IPS DF 6.9 (cell line): ENCODE measurements around the gene DCST2.
"Not testable (repeated sequence)": the region's sequence is repeated elsewhere in the genome, so short reads cannot be mapped to it uniquely, and the experiment has no call there.

ENCODE experiments used
- DNase-seq: peaks from one replicate; pipeline ENCODE4 v3.0.0-alpha.2; 2013; ENCODE audit warnings: low read depth, low spot score
- H3K27ac ChIP-seq: one replicate; pipeline ENCODE4 v1.5.1; 2013; ENCODE audit warnings: low read length, control low read depth
- H3K27me3 ChIP-seq: 2 replicates; pipeline ENCODE4 v1.6.1; 2013; ENCODE audit warnings: mild to moderate bottlenecking, low read length; ENCODE audit not compliant: control insufficient read depth, insufficient read depth
- H3K36me3 ChIP-seq: 2 replicates; pipeline ENCODE4 v1.6.1; 2013; ENCODE audit warnings: low read length; ENCODE audit not compliant: control insufficient read depth, insufficient read depth
- H3K4me1 ChIP-seq: 2 replicates; pipeline ENCODE4 v1.6.1; 2013; ENCODE audit warnings: low read length; ENCODE audit not compliant: control insufficient read depth, insufficient read depth
- H3K4me3 ChIP-seq: 2 replicates; pipeline ENCODE4 v1.5.1; 2013; ENCODE audit warnings: mild to moderate bottlenecking, low read length
- H3K9me3 ChIP-seq: 2 replicates; pipeline ENCODE4 v1.6.1; 2013; ENCODE audit warnings: low read length, inconsistent platforms; ENCODE audit not compliant: control insufficient read depth, insufficient read depth
- WGBS: extraction: QIAGEN DNeasy Blood & Tissue Kit; methylation state at CpG from one replicate; pipeline ENCODE4 v1.1.7; 2013; ENCODE audit warnings: mixed read lengths, missing lambda C conversion rate; ENCODE audit not compliant: insufficient read length, insufficient coverage; 5-methylcytosine and 5-hydroxymethylcytosine counted together

DCST2 gene

DNA sequence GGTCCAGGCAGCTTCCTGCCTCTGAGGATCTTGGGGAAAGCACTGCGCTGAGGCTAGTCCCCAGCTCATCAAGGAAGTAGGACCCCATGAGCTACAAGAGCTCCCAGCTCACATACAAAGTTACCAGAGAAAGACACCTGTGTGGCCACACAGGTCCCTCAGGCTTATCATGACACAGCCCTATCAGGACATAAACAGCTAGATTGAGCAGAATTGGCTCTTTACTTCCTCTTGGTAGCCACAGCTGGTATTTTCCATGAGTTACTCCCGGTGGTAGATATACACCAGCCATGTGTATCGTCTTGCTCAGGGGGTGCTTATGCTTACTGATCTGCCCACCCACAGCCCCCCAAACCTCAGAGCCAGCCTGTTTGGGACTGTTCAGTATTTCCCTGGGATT, 39.0 kb downstream of the DCST2 start:
- Histone ChIP-seq H3K9me3 (no peaks in the 10 kb centered on the region), H3K27me3 (no peaks in the 10 kb centered on the region), H3K4me1 (no peaks in the 10 kb centered on the region), H3K27ac (no peak overlapping the region), H3K4me3 (no peak overlapping the region), H3K36me3 (peaks cover 5% of the 10 kb centered on the region)
- no CpG with 5 or more reads among the region's 3 CpGs for WGBS
- DNase-seq: no peak

DNA sequence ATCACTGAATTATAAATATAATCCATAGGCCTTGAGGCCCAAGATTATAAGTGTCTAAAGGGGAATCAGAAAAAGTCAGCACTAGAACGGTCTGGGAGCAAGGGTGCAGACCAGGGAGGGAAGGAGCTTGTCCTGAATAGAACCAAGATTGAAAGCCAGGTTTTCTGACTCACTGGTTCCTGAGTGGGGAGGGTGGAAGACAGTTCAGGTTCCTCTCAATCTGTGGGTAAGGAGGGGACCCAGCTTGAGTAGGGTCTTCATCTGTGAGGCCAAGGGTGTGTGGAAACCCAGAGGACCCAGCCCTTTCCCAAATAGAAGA, 39.4 kb downstream of the DCST2 start:
- no peaks in the 10 kb centered on the region for H3K4me1 ChIP-seq
- no CpG with 5 or more reads among the region's 1 CpG for WGBS
- H3K27me3 ChIP-seq: no peaks in the 10 kb centered on the region
- no peaks in the 10 kb centered on the region for H3K9me3 ChIP-seq
- no peak overlapping the region for H3K27ac ChIP-seq
- DNase-seq: no peak
- H3K4me3 ChIP-seq: no peak overlapping the region
- H3K36me3 ChIP-seq: peaks cover 9% of the 10 kb centered on the region

DNA sequence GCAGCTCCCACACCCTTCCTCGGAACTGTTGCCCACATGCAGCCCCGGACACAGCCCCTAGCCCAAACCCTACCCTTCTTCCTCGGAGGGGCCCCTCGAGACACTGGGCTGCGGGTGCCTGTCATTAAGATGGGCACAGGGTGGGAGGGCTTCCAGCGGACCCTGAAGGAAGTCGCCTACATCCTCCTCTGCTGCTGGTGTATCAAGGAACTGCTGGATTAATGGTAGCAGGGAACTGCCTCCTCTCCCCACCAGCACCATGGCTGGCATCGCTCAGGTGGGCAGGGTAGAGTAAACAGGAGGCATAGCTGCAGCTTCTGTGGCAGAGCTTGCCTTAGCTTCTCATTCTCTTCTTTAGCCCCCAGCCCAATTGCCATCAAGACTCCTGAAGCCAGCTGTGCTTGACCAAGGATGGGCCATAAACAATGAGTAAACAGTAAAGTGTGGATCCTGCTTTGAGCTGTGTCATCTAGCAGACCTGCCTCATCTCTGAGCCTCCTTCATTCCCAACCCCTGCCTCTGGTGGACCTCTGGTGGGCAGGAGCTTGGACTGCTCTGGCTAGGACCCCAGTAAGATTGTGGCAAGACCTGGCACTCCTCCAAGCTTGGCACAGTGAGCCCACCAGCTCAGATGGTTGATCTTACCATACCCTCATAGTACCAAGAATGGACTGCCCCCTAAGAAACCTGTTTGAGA, 39.9 kb downstream of the DCST2 start, which contains the start of gene LENEP:
Gene LENEP, plus strand, starts transcription at position 15 of the 697 bp plus-strand sequence. Its CDS starts 22 bp downstream, at position 37.
- no CpG with 5 or more reads among the region's 8 CpGs for WGBS
- DNase-seq: no peak
- no peaks in the 10 kb centered on the region for H3K9me3 ChIP-seq
- no peak within 1 kb of the TSS for H3K27ac ChIP-seq
- no peaks in the 10 kb centered on the region for H3K4me1 ChIP-seq
- H3K4me3 ChIP-seq: no peak within 1 kb of the TSS
- peaks cover 12% of the 10 kb centered on the region for H3K36me3 ChIP-seq
- H3K27me3 ChIP-seq: no peaks in the 10 kb centered on the region

DNA sequence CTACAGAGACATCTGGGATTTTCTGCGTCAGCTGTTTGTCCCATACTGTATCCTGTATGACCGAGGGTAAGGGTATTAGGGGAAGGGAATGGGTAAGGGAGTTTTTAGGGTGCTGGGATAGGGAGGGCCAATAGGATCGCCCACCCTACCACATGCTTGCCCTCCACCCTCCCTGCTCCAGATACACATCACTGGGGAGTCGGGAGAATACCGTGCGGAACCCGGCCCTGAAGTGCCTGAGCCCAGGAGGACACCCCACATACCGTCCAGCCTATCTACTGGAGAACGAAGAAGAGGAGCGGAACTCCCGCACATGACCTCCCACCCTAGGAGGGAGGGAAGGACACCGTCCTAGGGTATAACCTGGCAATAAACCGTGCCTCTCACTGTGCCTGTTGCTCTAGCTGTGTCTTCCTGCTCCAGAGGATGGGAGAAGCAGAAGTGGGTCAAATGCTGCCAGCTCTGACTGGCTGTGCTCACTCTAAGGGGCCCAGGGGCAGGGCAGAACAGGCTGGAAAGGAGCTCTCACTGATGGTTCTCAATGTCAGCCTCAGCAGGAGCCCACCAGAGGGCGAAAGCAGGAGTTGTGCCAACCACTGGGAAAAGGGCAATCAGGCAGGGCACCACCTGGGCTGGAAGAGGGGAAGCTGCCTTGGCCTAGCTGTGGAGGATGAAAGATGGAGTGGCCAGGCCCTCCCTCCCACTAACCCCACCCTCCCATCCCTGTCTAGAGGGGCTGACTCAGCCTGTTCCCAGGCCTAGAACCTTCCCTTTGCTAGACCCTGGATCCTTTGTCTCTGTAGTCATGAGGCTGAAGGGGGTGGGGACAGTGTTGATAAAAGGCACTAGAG, 40.6 kb downstream of the DCST2 start:
- H3K36me3 ChIP-seq: peaks cover 20% of the 10 kb centered on the region
- no CpG with 5 or more reads among the region's 14 CpGs for WGBS
- H3K27ac ChIP-seq: no peak overlapping the region
- DNase-seq: no peak
- no peak overlapping the region for H3K4me3 ChIP-seq
- H3K9me3 ChIP-seq: no peaks in the 10 kb centered on the region
- H3K4me1 ChIP-seq: no peaks in the 10 kb centered on the region
- H3K27me3 ChIP-seq: no peaks in the 10 kb centered on the region

DNA sequence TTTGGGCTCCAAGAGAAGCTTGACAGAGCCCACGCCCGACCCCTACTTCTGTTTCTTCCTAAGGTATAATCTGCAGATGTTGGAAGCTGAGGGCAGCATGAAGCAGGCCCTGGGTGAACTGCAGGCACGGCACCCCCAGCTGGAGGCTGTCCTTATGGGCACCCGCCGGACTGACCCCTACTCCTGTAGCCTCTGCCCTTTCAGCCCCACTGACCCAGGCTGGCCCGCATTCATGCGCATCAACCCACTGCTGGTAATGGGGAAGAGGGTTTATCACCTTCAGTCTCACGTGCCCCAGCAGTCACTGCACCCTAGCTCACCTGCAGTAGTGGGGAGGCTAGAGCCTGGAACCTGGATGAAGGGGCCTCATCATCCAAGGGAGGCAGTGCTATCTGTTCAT, 43.3 kb downstream of the DCST2 start:
- peaks cover 22% of the 10 kb centered on the region for H3K36me3 ChIP-seq
- no peaks in the 10 kb centered on the region for H3K4me1 ChIP-seq
- no peak overlapping the region for H3K27ac ChIP-seq
- DNase-seq: no peak
- H3K4me3 ChIP-seq: no peak overlapping the region
- no peaks in the 10 kb centered on the region for H3K9me3 ChIP-seq
- H3K27me3 ChIP-seq: no peaks in the 10 kb centered on the region
- no CpG with 5 or more reads among the region's 8 CpGs for whole genome bisulfite sequencing

DNA sequence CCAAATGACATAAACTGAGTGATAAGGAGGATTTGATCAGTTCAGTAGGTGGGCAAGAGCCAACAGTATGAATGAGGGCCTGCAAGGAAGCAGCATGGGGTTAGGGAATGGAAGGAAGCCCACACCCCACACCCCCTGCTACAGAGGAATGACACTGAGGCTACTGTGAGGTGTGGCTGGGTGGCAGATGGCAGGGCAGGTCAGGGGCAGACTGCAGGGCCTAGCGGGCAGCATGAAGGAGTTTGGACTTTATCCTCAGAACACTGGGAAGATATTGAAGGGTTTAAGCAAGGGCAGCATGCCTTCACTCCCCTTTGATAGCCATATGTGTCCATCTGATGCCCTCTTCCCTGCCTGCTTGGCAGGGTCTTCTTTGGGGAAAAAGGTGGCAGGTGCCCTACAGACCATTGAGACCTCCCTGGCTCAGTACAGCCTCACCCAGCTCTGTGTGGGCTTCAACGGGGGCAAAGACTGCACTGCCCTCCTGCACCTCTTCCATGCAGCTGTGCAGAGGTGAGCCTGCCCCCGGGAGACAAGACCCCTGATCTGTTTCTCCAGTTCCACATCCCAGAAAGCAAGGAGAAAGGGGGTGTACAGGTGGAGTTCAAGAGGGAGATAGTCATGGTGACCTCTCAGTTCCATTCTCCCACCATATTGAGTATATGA, 44.3 kb downstream of the DCST2 start:
- Histone ChIP-seq H3K27ac (no peak overlapping the region), H3K9me3 (no peaks in the 10 kb centered on the region), H3K4me1 (no peaks in the 10 kb centered on the region), H3K27me3 (no peaks in the 10 kb centered on the region), H3K4me3 (no peak overlapping the region), H3K36me3 (peaks cover 22% of the 10 kb centered on the region)
- WGBS: no CpG with 5 or more reads among the region's 3 CpGs
- no peak for DNase-seq

DNA sequence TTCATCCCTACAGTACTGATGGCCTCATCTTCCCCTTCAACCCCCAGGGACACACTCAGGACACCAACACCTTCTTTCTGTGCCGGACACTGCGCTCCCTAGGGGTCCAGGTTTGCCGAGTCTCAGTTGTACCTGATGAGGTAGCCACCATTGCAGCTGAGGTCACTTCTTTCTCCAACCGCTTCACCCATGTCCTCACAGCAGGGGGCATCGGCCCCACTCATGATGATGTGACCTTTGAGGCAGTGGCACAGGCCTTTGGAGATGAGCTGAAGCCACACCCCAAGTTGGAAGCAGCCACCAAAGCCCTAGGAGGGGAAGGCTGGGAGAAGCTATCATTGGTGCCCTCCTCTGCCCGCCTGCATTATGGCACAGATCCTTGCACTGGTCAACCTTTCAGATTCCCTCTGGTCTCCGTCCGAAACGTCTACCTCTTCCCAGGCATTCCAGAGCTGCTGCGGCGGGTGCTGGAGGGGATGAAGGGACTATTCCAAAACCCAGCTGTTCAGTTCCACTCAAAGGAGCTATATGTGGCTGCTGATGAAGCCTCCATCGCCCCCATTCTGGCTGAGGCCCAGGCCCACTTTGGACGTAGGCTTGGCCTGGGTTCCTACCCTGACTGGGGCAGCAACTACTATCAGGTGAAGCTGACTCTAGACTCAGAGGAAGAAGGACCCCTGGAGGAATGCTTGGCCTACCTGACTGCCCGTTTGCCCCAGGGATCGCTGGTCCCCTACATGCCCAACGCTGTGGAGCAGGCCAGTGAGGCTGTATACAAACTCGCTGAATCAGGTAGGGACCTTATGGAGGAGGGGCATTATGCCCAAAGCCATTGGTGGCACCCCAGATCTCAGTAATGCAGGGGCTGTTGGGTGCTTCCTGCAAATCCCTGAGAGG, 45.3 kb downstream of the DCST2 start:
- Histone ChIP-seq H3K4me1 (no peaks in the 10 kb centered on the region), H3K4me3 (no peak overlapping the region), H3K36me3 (peaks cover 22% of the 10 kb centered on the region), H3K27me3 (no peaks in the 10 kb centered on the region), H3K9me3 (no peaks in the 10 kb centered on the region), H3K27ac (no peak overlapping the region)
- no CpG with 5 or more reads among the region's 17 CpGs for WGBS
- DNase-seq: no peak

DNA sequence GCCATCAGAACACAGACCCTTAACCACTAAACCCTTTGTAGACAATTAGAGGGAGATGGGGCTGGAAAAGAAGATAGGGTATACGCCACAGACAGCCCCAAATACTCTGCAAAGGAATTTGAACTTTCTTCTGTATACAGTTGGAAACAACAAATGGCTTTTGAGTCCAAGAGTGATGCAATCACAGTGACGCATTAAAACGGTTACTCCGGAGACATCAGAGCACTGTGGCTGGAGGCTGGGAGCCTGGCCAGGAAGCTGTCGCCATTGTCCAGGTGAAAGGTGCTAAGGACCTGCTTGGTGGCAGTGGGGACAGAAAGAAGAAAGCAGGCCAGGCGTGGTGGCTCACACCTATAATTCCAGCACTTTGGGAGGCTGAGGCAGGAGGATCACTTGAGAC, 46.3 kb downstream of the DCST2 start:
- no CpG with 5 or more reads among the region's 6 CpGs for WGBS
- peaks cover 22% of the 10 kb centered on the region for H3K36me3 ChIP-seq

DNA sequence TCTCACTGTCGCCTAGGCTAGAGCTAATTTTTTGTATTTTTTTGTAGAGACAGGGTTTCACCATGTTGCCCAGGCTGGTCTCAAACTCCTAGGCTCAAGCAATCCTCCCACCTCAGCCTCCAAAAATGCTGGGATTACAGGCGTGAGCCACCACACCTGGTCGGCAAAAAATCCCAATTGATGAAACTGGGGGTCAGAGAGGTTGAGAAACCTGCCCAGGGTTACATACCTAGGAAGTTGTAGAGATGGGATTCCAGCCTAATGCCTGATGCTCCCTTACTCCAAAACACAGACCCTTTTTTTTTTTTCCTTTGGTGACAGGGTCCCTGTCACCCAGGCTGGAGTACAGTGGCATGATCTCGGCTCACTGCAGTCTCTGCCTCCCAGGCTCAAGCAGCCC, 46.8 kb downstream of the DCST2 start:
- H3K4me1 ChIP-seq, H3K27me3 ChIP-seq, DNase-seq, H3K9me3 ChIP-seq, H3K27ac ChIP-seq, H3K4me3 ChIP-seq: not testable (repeated sequence)
- H3K36me3 ChIP-seq: peaks cover 22% of the 10 kb centered on the region
- WGBS: no CpG with 5 or more reads among the region's 4 CpGs

More for the DNA sequence above, 46.3 kb downstream of the DCST2 start:
- Histone ChIP-seq H3K27ac (no peak overlapping the region), H3K4me1 (no peaks in the 10 kb centered on the region), H3K27me3 (no peaks in the 10 kb centered on the region), H3K4me3 (no peak overlapping the region), H3K9me3 (no peaks in the 10 kb centered on the region)
- no peak for DNase-seq
